ENCODE data around the gene PCDH15.

The PCDH15 gene

GRCh38 chr10:54010337-54010933 is 790.6 kb downstream of the PCDH15 start:
- H3K27ac ChIP-seq (ENCODE audit: low read length), result no peak overlapping the region
- H3K4me1 ChIP-seq (ENCODE audit: insufficient read depth, low read length), result no peaks in the 10 kb centered on the region
- no peaks in the 10 kb centered on the region for H4K20me1 ChIP-seq (ENCODE audit: insufficient read depth, low read length)
- no peak overlapping the region for H3K4me3 ChIP-seq (ENCODE audit: low read depth in 1 of 2, low read length in 2 of 2)
- H3K27me3 ChIP-seq (ENCODE audit: insufficient read depth, low read length, poor library complexity), result no peaks in the 10 kb centered on the region
- no peak overlapping the region for H3K9ac ChIP-seq (ENCODE audit: low read depth, low read length)
- H3K79me2 ChIP-seq (ENCODE audit: insufficient read depth, low read length), result no peaks in the 10 kb centered on the region
- no peak overlapping the region for H3K4me2 ChIP-seq (ENCODE audit: insufficient read depth, low read length)
- H3K9me3 ChIP-seq (ENCODE audit: insufficient read depth, low read length, severe bottlenecking), result no peaks in the 10 kb centered on the region
- TF ChIP-seq CTCF (IDR thresholded peaks at IDR 0.05; ENCODE audit: borderline replicate concordance, extremely low read depth, low read length, poor library complexity, severe bottlenecking), result no peak
- no peak for TF ChIP-seq EZH2 (IDR thresholded peaks at IDR 0.05; ENCODE audit: borderline replicate concordance, low read depth, low read length, severe bottlenecking)
- ATAC-seq (ENCODE audit: insufficient read depth, low read depth), result no peak
- no peak for DNase-seq
- H2AFZ ChIP-seq (ENCODE audit: low read depth, low read length), result no peak overlapping the region
- no peaks in the 10 kb centered on the region for H3K36me3 ChIP-seq (ENCODE audit: insufficient read depth, low read length)

- Histone ChIP-seq H3K4me3 (ENCODE audit: low read depth in 1 of 2, low read length in 2 of 2) (no peak overlapping the region), H2AFZ (ENCODE audit: low read depth, low read length) (no peak overlapping the region), H3K4me2 (ENCODE audit: insufficient read depth, low read length) (no peak overlapping the region), H3K4me1 (ENCODE audit: insufficient read depth, low read length) (no peaks in the 10 kb centered on the region), H3K9ac (ENCODE audit: low read depth, low read length) (no peak overlapping the region), H3K27me3 (ENCODE audit: insufficient read depth, low read length, poor library complexity) (no peaks in the 10 kb centered on the region), H4K20me1 (ENCODE audit: insufficient read depth, low read length) (no peaks in the 10 kb centered on the region), H3K9me3 (ENCODE audit: insufficient read depth, low read length, severe bottlenecking) (no peaks in the 10 kb centered on the region), H3K36me3 (ENCODE audit: insufficient read depth, low read length) (no peaks in the 10 kb centered on the region), H3K27ac (ENCODE audit: low read length) (no peak overlapping the region), H3K79me2 (ENCODE audit: insufficient read depth, low read length) (no peaks in the 10 kb centered on the region)
- DNase-seq (no peak), ATAC-seq (ENCODE audit: insufficient read depth, low read depth) (no peak)
- TF ChIP-seq EZH2 (IDR thresholded peaks at IDR 0.05; ENCODE audit: borderline replicate concordance, low read depth, low read length, severe bottlenecking) (no peak), CTCF (IDR thresholded peaks at IDR 0.05; ENCODE audit: borderline replicate concordance, extremely low read depth, low read length, poor library complexity, severe bottlenecking) (no peak)
Observed at GRCh38 chr10:54009672-54010071, 791.4 kb downstream of the PCDH15 start.

GRCh38 chr10:54002077-54002476 is 799.0 kb downstream of the PCDH15 start:
- Histone ChIP-seq H2AFZ (ENCODE audit: low read depth, low read length) (no peak overlapping the region), H3K4me2 (ENCODE audit: insufficient read depth, low read length) (no peak overlapping the region), H3K4me3 (ENCODE audit: low read depth in 1 of 2, low read length in 2 of 2) (no peak overlapping the region), H3K36me3 (ENCODE audit: insufficient read depth, low read length) (no peaks in the 10 kb centered on the region), H3K79me2 (ENCODE audit: insufficient read depth, low read length) (no peaks in the 10 kb centered on the region), H4K20me1 (ENCODE audit: insufficient read depth, low read length) (no peaks in the 10 kb centered on the region), H3K9me3 (ENCODE audit: insufficient read depth, low read length, severe bottlenecking) (no peaks in the 10 kb centered on the region), H3K9ac (ENCODE audit: low read depth, low read length) (no peak overlapping the region), H3K4me1 (ENCODE audit: insufficient read depth, low read length) (no peaks in the 10 kb centered on the region), H3K27ac (ENCODE audit: low read length) (no peak overlapping the region), H3K27me3 (ENCODE audit: insufficient read depth, low read length, poor library complexity) (no peaks in the 10 kb centered on the region)
- DNase-seq, result no peak
- TF ChIP-seq EZH2 (IDR thresholded peaks at IDR 0.05; ENCODE audit: borderline replicate concordance, low read depth, low read length, severe bottlenecking) (no peak), CTCF (IDR thresholded peaks at IDR 0.05; ENCODE audit: borderline replicate concordance, extremely low read depth, low read length, poor library complexity, severe bottlenecking) (no peak)
- no peak for ATAC-seq (ENCODE audit: insufficient read depth, low read depth)

Data from DND-41 (cell line).